GM12874 (cell line): ENCODE results near the gene ST3GAL5.

Experiments used
- CTCF ChIP-seq: IDR thresholded peaks from 2 replicates; pipeline ENCODE4 v1.5.1; 2011; ENCODE audit warnings: low read depth, mild to moderate bottlenecking, control low read depth, low read length, moderate library complexity; ENCODE audit not compliant: insufficient read depth

Gene ST3GAL5

GRCh38 chr2:85852937-85853498 is 35.8 kb downstream of the ST3GAL5 start:
- no peak for TF ChIP-seq CTCF

GRCh38 chr2:85852152-85852840 is 36.5 kb downstream of the ST3GAL5 start:
- TF ChIP-seq CTCF = no peak

GRCh38 chr2:85851253-85852151 is 37.3 kb downstream of the ST3GAL5 start:
- TF ChIP-seq CTCF = no peak

- no peak for TF ChIP-seq CTCF
Measured at GRCh38 chr2:85850451-85850850, 38.3 kb downstream of the ST3GAL5 start.

GRCh38 chr2:85847051-85847588 is 41.7 kb downstream of the ST3GAL5 start:
- TF ChIP-seq CTCF = no peak

- no peak for TF ChIP-seq CTCF
Measured at GRCh38 chr2:85846411-85846810, 42.4 kb downstream of the ST3GAL5 start.

- no peak for TF ChIP-seq CTCF
Measured at GRCh38 chr2:85844486-85844885, 44.3 kb downstream of the ST3GAL5 start.
